Fibroblast of lung (primary cell): ENCODE data around the gene KHSRP.

ENCODE experiments used
- CTCF ChIP-seq, 2 donors: IDR thresholded peaks in 1 of 2; conservative IDR thresholded peaks in 1 of 2; 1 replicate in 1 of 2; 2 replicates in 1 of 2; pipeline ENCODE4 v1.5.1; 2011 to 2012; ENCODE audit warnings: low read length in 2 of 2, control low read depth in 1 of 2, inconsistent platforms in 1 of 2, low read depth in 1 of 2, mild to moderate bottlenecking in 1 of 2
- EZH2 ChIP-seq: IDR thresholded peaks from 2 replicates; pipeline ENCODE4 v1.5.1; 2012; ENCODE audit warnings: low read length, control low read depth, mild to moderate bottlenecking; ENCODE audit errors: missing control alignments

GRCh38 chr19:6379744-6380143 is 44.9 kb downstream of the KHSRP start:
- TF ChIP-seq CTCF (conservative IDR thresholded peaks at IDR 0.05 in 1 of 2, IDR thresholded peaks at IDR 0.05 in 1 of 2; ENCODE audit: low read depth in 1 of 2, low read length in 2 of 2) = no peak
- TF ChIP-seq EZH2 = no peak
